HG02852 (cell line): Measurements from ENCODE around the gene CYP24A1.
A peak's percentile ranks its signal among the peaks of the same experiment; 100 is the strongest.

ENCODE experiments used
- ATAC-seq: cut with Tn5 transposase; IDR thresholded peaks from one replicate; pipeline ENCODE4 v1.9.1; 2021; ENCODE audit warnings: mild to moderate bottlenecking, moderate library complexity; ENCODE audit not compliant: unreplicated experiment

CYP24A1 gene

GRCh38 chr20:54203281-54203680 lies 29.5 kb upstream of the CYP24A1 start:
- ATAC-seq, result no peak

GRCh38 chr20:54201268-54201846 lies 27.6 kb upstream of the CYP24A1 start:
- ATAC-seq, result no peak

GRCh38 chr20:54200487-54201267 lies 26.9 kb upstream of the CYP24A1 start:
- no peak for ATAC-seq

GRCh38 chr20:54199721-54200176 lies 26.0 kb upstream of the CYP24A1 start:
- ATAC-seq, result peak; percentile 62

GRCh38 chr20:54199283-54199682 lies 25.5 kb upstream of the CYP24A1 start:
- ATAC-seq, result peak; percentile 5

GRCh38 chr20:54197621-54198604 lies 24.1 kb upstream of the CYP24A1 start:
- no peak for ATAC-seq

GRCh38 chr20:54195483-54196472 lies 22.0 kb upstream of the CYP24A1 start:
- ATAC-seq, result peak; percentile 43

GRCh38 chr20:54194724-54195438 lies 21.1 kb upstream of the CYP24A1 start:
- no peak for ATAC-seq

- no peak for ATAC-seq
These were observed 20.0 kb upstream of the CYP24A1 start for GRCh38 chr20:54193817-54194216.

GRCh38 chr20:54190217-54190616 lies 16.4 kb upstream of the CYP24A1 start:
- ATAC-seq, result no peak

- no peak for ATAC-seq
These were observed 15.8 kb upstream of the CYP24A1 start for GRCh38 chr20:54189630-54190029.

GRCh38 chr20:54188132-54188849 lies 14.5 kb upstream of the CYP24A1 start:
- no peak for ATAC-seq

- no peak for ATAC-seq
These were observed 11.3 kb upstream of the CYP24A1 start for GRCh38 chr20:54184904-54185626.

- ATAC-seq, result no peak
These were observed 10.3 kb upstream of the CYP24A1 start for GRCh38 chr20:54184071-54184470.

- no peak for ATAC-seq
These were observed 7.1 kb upstream of the CYP24A1 start for GRCh38 chr20:54180931-54181330.

GRCh38 chr20:54179946-54180345 lies 6.2 kb upstream of the CYP24A1 start:
- no peak for ATAC-seq

GRCh38 chr20:54178256-54178655 lies 4.5 kb upstream of the CYP24A1 start:
- no peak for ATAC-seq

GRCh38 chr20:54177378-54177777 lies 3.6 kb upstream of the CYP24A1 start:
- ATAC-seq, result no peak
